OCI-LY3 (cell line): Measurements from ENCODE around the gene TTF1.

ENCODE experiments used
- H2AFZ ChIP-seq: fragments of 200-600, 300-600 bp; shearing (Covaris generic); 2 replicates; pipeline ENCODE4 v1.6.0; 2014; ENCODE audit warnings: antibody characterized with exemption, low read depth, low read length
- H3K27ac ChIP-seq: fragments of 200-600, 300-600 bp; sonication (generic); 2 replicates; pipeline ENCODE4 v1.5.1; 2014; ENCODE audit warnings: mild to moderate bottlenecking, low read length, moderate library complexity, mixed read lengths
- H3K27me3 ChIP-seq: fragments of 200-600, 300-600 bp; sonication (generic); 2 replicates; pipeline ENCODE4 v1.6.1; 2014; ENCODE audit warnings: low read depth, low read length, mixed read lengths
- H3K36me3 ChIP-seq: fragments of 200-600, 300-600 bp; sonication (generic); replicated peaks from 2 replicates; pipeline ENCODE3; 2014; ENCODE audit warnings: low read depth, low read length, mixed read lengths
- H3K4me1 ChIP-seq: fragments of 300-600, 200-600 bp; sonication (generic); 2 replicates; pipeline ENCODE4 v1.6.1; 2014; ENCODE audit warnings: low read length, mixed read lengths
- H3K4me2 ChIP-seq: fragments of 200-600, 300-600 bp; sonication (generic); 2 replicates; pipeline ENCODE4 v1.6.1; 2014; ENCODE audit warnings: low read length, mixed read lengths
- H3K4me3 ChIP-seq: fragments of 300-600, 200-600 bp; sonication (generic); 2 replicates; pipeline ENCODE4 v1.5.1; 2014; ENCODE audit warnings: antibody characterized with exemption, mild to moderate bottlenecking, low read length, moderate library complexity
- H3K79me2 ChIP-seq: fragments of 300-600, 200-600 bp; shearing (Covaris generic); 2 replicates; pipeline ENCODE4 v1.6.1; 2014; ENCODE audit warnings: mild to moderate bottlenecking, low read length, mixed read lengths
- H3K9ac ChIP-seq: fragments of 300-600, 200-600 bp; shearing (Covaris generic); 2 replicates; pipeline ENCODE4 v1.6.0; 2014; ENCODE audit warnings: mild to moderate bottlenecking, low read length, moderate library complexity
- H3K9me3 ChIP-seq: fragments of 200-600, 300-600 bp; shearing (Covaris generic); 2 replicates; pipeline ENCODE4 v1.6.1; 2014; ENCODE audit warnings: low read length, mixed read lengths; ENCODE audit not compliant: insufficient read depth
- H4K20me1 ChIP-seq: fragments of 200-600, 300-600 bp; sonication (generic); 2 replicates; pipeline ENCODE4 v1.6.1; 2016; ENCODE audit warnings: low read length, mixed read lengths; ENCODE audit not compliant: insufficient read depth
- CTCF ChIP-seq: fragments of 200-600, 300-600 bp; sonication (generic); IDR thresholded peaks from 2 replicates; pipeline ENCODE4 v1.5.1; 2014; ENCODE audit warnings: antibody characterized with exemption, low read length, low read depth
- EZH2phosphoT487 ChIP-seq: fragments of 200-600 bp; shearing (Covaris generic); IDR thresholded peaks from 2 replicates; pipeline ENCODE4 v1.6.1; 2018; ENCODE audit warnings: antibody characterized with exemption, mixed run types, low read depth

Gene TTF1

GRCh38 chr9:132413926-132414325 is 7.3 kb upstream of the TTF1 start:
- Histone ChIP-seq H3K9ac (no peak overlapping the region), H3K79me2 (no peaks in the 10 kb centered on the region), H4K20me1 (no peaks in the 10 kb centered on the region), H3K27me3 (peaks cover 65% of the 10 kb centered on the region), H3K4me3 (no peak overlapping the region), H3K36me3 (no peaks in the 10 kb centered on the region), H3K27ac (no peak overlapping the region), H3K4me2 (no peak overlapping the region), H3K4me1 (peaks cover 19% of the 10 kb centered on the region), H3K9me3 (no peaks in the 10 kb centered on the region), H2AFZ (no peak overlapping the region)
- TF ChIP-seq CTCF (no peak), EZH2phosphoT487 (no peak)

GRCh38 chr9:132412089-132412488 is 5.4 kb upstream of the TTF1 start:
- Histone ChIP-seq H3K9me3 (no peaks in the 10 kb centered on the region), H3K36me3 (no peaks in the 10 kb centered on the region), H3K9ac (no peak overlapping the region), H3K27ac (no peak overlapping the region), H2AFZ (peak overlapping the region; percentile 66; the same call in 1 of the 2 replicates), H3K27me3 (peaks cover 50% of the 10 kb centered on the region), H3K4me1 (peaks cover 22% of the 10 kb centered on the region), H3K79me2 (no peaks in the 10 kb centered on the region), H4K20me1 (no peaks in the 10 kb centered on the region), H3K4me3 (peak overlapping the region; percentile 39; the same call in 1 of the 2 replicates), H3K4me2 (peak overlapping the region; percentile 91)
- TF ChIP-seq CTCF (peak; percentile 69), EZH2phosphoT487 (no peak)

- H3K9ac ChIP-seq: no peak overlapping the region
- peaks cover 4% of the 10 kb centered on the region for H3K79me2 ChIP-seq
- H3K4me1 ChIP-seq: peaks cover 25% of the 10 kb centered on the region
- TF ChIP-seq EZH2phosphoT487 (no peak), CTCF (peak; percentile 82)
- no peaks in the 10 kb centered on the region for H3K36me3 ChIP-seq
- peak overlapping the region; percentile 76 for H2AFZ ChIP-seq
- no peaks in the 10 kb centered on the region for H4K20me1 ChIP-seq
- peaks cover 50% of the 10 kb centered on the region for H3K27me3 ChIP-seq
- peak overlapping the region; percentile 56 for H3K4me3 ChIP-seq
- H3K4me2 ChIP-seq: peak overlapping the region; percentile 91
- no peaks in the 10 kb centered on the region for H3K9me3 ChIP-seq
- H3K27ac ChIP-seq: no peak overlapping the region
Measured at GRCh38 chr9:132411091-132411508, 4.5 kb upstream of the TTF1 start.

- H3K9me3 ChIP-seq: no peaks in the 10 kb centered on the region
- TF ChIP-seq EZH2phosphoT487: no peak
- TF ChIP-seq CTCF: no peak
- peak overlapping the region; percentile 91 for H3K4me2 ChIP-seq
- H2AFZ ChIP-seq: 0 out of 2 replicates have a peak overlapping the region, but pooled peaks have one; percentile 35
- no peaks in the 10 kb centered on the region for H4K20me1 ChIP-seq
- H3K79me2 ChIP-seq: peaks cover 9% of the 10 kb centered on the region
- H3K27ac ChIP-seq: no peak overlapping the region
- peaks cover 47% of the 10 kb centered on the region for H3K27me3 ChIP-seq
- H3K4me3 ChIP-seq: peak overlapping the region; percentile 76; the same call in 1 of the 2 replicates
- H3K36me3 ChIP-seq: no peaks in the 10 kb centered on the region
- H3K4me1 ChIP-seq: peaks cover 29% of the 10 kb centered on the region
- no peak overlapping the region for H3K9ac ChIP-seq
Measured at GRCh38 chr9:132410642-132411041, 4.0 kb upstream of the TTF1 start.
